ENCODE results near the gene AIG1. TPM values are rescaled to one million over a fixed set of nuclear protein-coding genes. Genes with fewer than 3 reads are reported as not detected.

AIG1 gene
- total and polyA plus RNA-seq, 2 of the 13 experiments (the other 11 are each of a cell fraction or from before 2014, with no cell fraction given) = 115 to 197 TPM

- TF ChIP-seq GZF1 (CRISPR knock-in tag; IDR thresholded peaks at IDR 0.05) (peak; percentile 71; the same call in 1 of the 2 replicates), ZNF788 (CRISPR knock-in tag; IDR thresholded peaks at IDR 0.05; ENCODE audit: borderline replicate concordance) (peak; percentile 46), ZNF772 (CRISPR knock-in tag; IDR thresholded peaks at IDR 0.05) (peak; percentile 77; the same call in 1 of the 2 replicates), ZNF749 (CRISPR knock-in tag; IDR thresholded peaks at IDR 0.05; ENCODE audit: borderline replicate concordance) (peak; percentile 60; the same call in 1 of the 2 replicates), NR3C1 (CRISPR knock-in tag; IDR thresholded peaks at IDR 0.05) (no peak), ZBTB10 (CRISPR knock-in tag; IDR thresholded peaks at IDR 0.05; ENCODE audit: borderline replicate concordance) (no peak), WIZ (CRISPR knock-in tag; IDR thresholded peaks at IDR 0.05) (0 out of 2 replicates have a peak, but pooled peaks have one; percentile 19), POLR2G (IDR thresholded peaks at IDR 0.05; ENCODE audit: low read depth, low read length) (peak; percentile 64), MAZ (IDR thresholded peaks at IDR 0.05; ENCODE audit: borderline replicate concordance, low read depth, low read length) (peak; percentile 75; the same call in 1 of the 2 replicates), MAZ (CRISPR knock-in tag; IDR thresholded peaks at IDR 0.05; ENCODE audit: low read depth) (peak; percentile 6), YEATS2 (CRISPR knock-in tag; IDR thresholded peaks at IDR 0.05; ENCODE audit: borderline replicate concordance) (peak; percentile 24; the same call in 1 of the 2 replicates), ATF7-NPFF (CRISPR knock-in tag; IDR thresholded peaks at IDR 0.05; ENCODE audit: low read depth) (peak; percentile 77), ZNF138 (CRISPR knock-in tag; IDR thresholded peaks at IDR 0.05; ENCODE audit: low read depth) (0 out of 2 replicates have a peak, but pooled peaks have one; percentile 21), ZNF678 (CRISPR knock-in tag; IDR thresholded peaks at IDR 0.05) (peak; percentile 67; the same call in 1 of the 2 replicates), ZMYM3 (CRISPR knock-in tag; IDR thresholded peaks at IDR 0.05) (peak; percentile 60; the same call in 1 of the 2 replicates), SATB2 (CRISPR knock-in tag; IDR thresholded peaks at IDR 0.05) (0 out of 2 replicates have a peak, but pooled peaks have one; percentile 7), ZNF563 (CRISPR knock-in tag; IDR thresholded peaks at IDR 0.05) (peak; percentile 89; the same call in 1 of the 2 replicates), ZNF768 (CRISPR knock-in tag; IDR thresholded peaks at IDR 0.05) (peak; percentile 48; the same call in 1 of the 2 replicates), ZNF468 (CRISPR knock-in tag; IDR thresholded peaks at IDR 0.05) (peak; percentile 41; the same call in 1 of the 2 replicates), EHMT2 (IDR thresholded peaks at IDR 0.05; ENCODE audit: borderline replicate concordance, low read depth, low read length) (no peak), SKIL (CRISPR knock-in tag; IDR thresholded peaks at IDR 0.05; ENCODE audit: borderline replicate concordance) (peak; percentile 61), ZNF501 (CRISPR knock-in tag; IDR thresholded peaks at IDR 0.05) (peak; percentile 42; the same call in 1 of the 2 replicates), ZSCAN21 (CRISPR knock-in tag; IDR thresholded peaks at IDR 0.05; ENCODE audit: borderline replicate concordance) (peak; percentile 76; the same call in 1 of the 2 replicates)
These were observed at the start of gene AIG1 (continued) for GRCh38 chr6:143060806-143061596.

All from HepG2 (cell line).